ENCODE results near the gene C10orf71.

Gene C10orf71

DNA sequence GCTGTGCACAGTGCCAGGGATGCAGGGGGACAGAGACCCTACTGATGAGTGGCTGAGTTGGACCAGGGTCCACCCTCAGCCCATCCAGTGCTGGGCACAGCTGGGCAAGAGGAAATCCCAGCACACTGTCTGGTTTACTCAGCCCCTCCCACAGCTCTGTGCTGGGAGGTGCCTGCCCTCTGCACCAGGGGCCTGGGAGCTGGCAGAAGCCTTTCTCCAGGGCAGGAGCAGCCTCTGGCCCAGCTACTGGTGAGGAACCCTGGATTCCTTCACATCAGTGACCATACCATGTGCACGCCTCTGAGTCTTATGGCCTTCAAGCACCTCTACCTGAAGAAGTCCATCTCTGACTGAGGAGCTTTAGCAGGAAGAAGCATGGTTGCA, 25.9 kb upstream of the C10orf71 start:
- no peak overlapping the region for H3K4me3 ChIP-seq (ENCODE audit: low read depth, low read length)
- DNase-seq (ENCODE audit: low read depth): no peak

DNA sequence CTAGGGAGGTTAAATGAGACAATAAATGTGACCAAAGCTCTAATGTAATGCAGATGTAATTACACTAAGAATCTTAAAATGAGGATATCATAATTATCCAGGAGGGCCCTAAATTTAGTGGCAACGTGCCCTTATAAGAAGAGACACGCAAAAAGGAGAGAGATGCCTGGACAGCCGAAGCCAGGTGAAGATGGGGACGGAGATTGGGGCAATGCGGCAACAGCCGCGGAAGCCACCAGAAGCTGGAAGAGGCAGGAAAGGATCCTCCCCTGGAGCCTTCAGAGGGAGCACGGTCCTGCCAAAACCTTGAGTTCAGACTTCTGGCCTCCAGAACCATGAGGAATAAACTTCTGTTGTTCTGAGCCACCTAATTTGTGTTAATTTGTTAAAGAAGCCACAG, 25.3 kb upstream of the C10orf71 start:
- DNase-seq (ENCODE audit: low read depth): no peak

DNA sequence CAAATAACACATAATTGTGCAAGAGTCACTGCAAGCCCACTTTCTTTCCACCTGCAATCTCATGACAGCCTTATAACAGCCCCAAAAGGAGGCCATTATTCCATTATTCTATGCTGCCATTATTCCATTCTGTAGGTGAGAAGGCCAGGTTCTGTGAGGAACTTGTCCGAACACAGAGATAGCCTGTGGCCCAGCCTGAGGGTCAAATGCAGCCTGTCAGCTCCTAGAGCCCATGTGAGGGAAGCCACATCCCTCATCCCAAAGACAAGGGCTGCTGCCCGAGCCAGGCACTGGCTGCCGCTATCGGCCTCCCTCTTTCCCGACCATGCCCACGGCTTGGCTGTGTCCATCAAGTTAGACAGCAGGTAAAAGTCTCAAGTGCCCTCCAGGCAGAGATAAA, 24.1 kb upstream of the C10orf71 start:
- no peak for DNase-seq (ENCODE audit: low read depth)

More for the DNA sequence above, 25.3 kb upstream of the C10orf71 start:
- H3K4me3 ChIP-seq (ENCODE audit: low read depth, low read length): no peak overlapping the region

DNA sequence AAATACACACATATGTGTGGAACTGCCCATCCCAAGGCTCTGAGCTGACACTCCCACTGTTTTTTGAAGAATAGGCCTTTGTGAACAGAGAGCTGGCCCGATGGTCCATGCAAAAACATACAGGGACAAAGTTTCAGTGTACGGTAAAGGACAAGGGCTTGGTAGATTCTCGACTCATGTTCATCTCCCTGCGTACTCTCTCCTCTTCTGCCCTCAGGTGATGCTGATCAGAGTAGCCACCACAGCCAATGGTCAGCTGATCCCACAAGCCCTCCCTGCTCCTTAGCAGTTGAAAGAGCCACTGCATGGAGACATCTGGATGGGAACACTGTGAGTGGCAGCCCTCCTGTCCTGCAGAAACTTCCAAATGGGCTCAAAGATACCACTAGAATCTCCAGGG, 23.1 kb upstream of the C10orf71 start:
- DNase-seq (ENCODE audit: low read depth): no peak
- H3K4me3 ChIP-seq (ENCODE audit: low read depth, low read length): no peak overlapping the region

More for the DNA sequence above, 24.1 kb upstream of the C10orf71 start:
- no peak overlapping the region for H3K4me3 ChIP-seq (ENCODE audit: low read depth, low read length)

DNA sequence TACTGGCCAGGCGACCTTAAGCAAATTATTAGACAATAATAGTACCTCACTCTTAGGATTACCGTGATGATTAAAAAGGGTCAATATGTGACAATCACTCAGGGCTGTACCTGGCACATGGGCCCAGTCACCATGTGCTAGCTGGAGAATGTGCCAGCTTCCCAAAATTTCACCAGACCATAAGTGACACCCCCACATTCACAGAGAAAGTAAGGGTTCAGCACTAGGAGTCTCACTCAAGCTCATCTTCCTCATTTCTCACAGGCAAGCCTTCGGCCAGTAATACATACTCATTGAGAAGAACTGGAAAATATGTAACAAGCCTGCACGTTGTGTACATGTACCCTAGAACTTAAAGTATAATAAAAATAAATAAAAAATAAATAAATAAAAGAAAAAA, 22.4 kb upstream of the C10orf71 start:
- DNase-seq (ENCODE audit: low read depth): no peak
- H3K4me3 ChIP-seq (ENCODE audit: low read depth, low read length): no peak overlapping the region

DNA sequence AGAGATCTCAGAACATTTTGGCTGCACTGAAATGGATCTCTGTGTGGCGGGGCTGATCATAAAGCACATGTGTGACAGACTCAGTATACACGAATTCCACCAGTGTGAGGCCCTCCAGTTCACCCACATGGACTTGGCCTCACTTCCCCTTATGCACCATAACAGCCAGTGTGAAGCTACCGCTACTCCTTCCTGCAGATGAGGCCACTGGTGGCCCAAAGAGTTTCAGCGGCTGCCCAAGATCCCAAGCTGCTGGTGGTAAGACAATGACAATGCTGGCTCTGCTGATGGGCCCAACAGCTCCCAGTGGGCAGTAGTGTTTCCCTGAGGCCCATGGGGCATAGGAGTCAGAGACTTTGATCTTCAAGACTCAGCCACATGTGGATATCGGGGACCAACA, 21.0 kb upstream of the C10orf71 start:
- H3K4me3 ChIP-seq (ENCODE audit: low read depth, low read length): no peak overlapping the region
- no peak for DNase-seq (ENCODE audit: low read depth)

DNA sequence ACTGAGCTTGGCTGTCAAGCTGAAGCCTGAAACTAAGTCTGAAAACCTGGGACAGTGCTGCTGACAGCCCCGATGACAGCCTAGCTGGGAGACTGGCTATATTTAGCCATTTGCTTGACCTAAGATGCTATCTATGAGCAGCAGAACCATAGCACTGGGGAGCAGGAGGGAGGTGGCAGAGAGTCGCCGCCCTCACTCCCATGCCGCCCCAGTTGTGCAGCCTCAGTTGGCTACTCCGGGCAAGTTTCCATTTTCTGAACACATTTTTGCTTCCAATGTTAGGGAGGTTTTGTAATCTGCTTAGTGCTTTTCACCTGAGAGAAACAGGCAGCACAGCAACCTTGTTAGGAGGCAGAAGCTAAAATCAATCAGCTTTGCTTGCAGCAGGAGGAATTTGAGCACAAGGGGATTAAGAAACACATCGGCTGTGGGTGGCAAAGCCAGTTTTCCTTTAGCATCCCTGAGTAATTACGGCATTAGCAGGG, 20.4 kb upstream of the C10orf71 start:
- no peak for DNase-seq (ENCODE audit: low read depth)
- H3K4me3 ChIP-seq (ENCODE audit: low read depth, low read length): no peak overlapping the region

DNA sequence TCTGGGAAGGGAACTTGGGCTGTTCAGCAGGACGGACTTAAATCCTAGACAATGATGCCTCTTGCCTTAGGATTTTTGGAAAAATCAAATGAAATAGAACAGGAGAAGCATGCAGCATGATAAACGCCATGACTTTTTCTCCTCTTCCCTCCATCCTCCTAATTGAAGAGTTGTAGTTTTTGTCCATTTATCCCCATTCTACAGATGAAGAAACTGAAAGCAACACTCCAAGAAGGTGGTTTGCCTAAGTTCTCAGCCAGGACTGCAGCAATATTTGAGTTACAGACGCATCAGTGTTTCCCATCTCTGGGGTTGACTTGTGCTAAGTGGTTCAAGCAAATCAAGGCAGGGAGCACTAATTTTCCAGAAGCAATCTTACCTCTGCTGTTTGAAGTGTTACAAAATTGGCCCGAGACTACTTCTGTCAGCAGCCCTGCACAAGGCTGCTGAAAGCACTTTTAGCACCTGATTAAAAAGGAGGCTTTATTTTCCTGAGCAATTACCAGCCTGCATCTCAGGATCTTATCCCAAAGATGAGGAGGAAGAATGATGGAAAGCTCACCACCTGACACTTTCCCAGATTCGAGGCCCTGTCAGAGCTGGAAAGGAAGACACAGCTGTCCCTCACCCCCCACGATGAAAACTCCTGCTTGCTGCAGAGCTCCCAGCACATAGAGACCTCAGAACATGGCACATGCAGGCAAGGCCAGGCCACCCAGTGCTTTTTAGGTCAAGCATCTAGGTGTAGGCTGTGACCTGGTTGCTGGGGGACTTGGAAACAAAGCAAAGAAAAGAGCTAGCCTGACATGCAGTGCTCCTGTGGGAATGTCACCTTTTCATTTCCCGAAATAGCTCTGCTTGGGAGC, 19.7 kb upstream of the C10orf71 start:
- no peak overlapping the region for H3K4me3 ChIP-seq (ENCODE audit: low read depth, low read length)
- DNase-seq (ENCODE audit: low read depth): no peak

DNA sequence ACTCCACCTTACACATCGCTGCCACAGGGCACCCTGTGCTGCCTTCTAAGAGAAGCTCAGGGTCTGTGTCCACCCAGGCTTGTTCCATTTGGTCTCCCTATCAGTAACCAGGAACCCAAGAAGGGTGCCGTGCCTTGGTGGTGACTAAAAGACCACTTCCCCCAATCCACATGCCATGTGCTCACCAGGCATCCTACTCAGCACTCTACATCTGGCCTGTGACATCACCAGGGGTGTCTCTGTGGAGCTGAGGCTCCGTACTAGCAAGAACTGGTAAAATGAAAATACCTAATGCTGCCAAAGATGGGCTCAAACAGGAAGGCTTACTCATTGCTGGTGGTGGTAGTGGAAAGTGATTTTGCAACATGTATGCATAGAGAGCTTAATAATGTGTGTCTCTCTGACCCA, 19.0 kb upstream of the C10orf71 start:
- no peak for DNase-seq (ENCODE audit: low read depth)
- no peak overlapping the region for H3K4me3 ChIP-seq (ENCODE audit: low read depth, low read length)

DNA sequence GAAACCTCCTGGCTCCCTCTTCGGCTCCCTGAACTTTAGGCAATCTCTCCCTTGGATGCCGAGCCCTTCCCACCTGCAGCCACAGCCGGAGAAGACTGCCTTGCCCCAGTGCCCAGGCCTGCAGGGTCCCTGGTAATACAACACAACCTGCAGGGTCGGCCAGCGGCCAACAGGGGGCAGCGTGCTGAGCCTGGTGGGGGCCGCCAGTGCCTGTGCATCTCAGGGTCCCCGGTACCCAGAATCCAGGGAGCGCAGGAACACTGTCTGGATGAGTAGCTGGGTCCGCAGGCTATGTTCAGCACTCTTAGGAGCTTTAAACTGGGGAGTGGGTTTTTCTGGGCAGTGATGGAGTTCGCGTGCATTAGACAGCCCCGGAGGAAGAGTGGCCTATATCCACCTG, 17.5 kb upstream of the C10orf71 start:
- DNase-seq (ENCODE audit: low read depth): no peak
- H3K4me3 ChIP-seq (ENCODE audit: low read depth, low read length): no peak overlapping the region

DNA sequence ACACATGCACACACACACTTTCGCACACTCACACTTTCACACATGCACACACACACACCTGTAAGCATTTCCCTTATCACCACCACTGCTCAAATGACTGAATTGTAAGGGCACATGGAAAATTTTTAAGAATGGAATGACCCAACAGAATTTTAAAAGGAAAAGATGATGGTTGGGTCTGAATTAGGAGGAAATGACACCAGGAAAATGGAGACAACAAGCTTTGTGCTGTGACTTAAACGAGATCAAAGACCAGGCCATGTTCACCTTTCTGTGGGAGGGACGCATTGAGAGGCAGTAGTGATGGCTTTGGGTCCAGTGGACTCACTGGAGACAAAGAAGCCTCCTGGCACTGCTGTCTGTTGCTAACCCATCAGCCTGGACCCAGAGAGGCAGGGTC, 16.7 kb upstream of the C10orf71 start:
- no peak for DNase-seq (ENCODE audit: low read depth)
- H3K4me3 ChIP-seq (ENCODE audit: low read depth, low read length): no peak overlapping the region

DNA sequence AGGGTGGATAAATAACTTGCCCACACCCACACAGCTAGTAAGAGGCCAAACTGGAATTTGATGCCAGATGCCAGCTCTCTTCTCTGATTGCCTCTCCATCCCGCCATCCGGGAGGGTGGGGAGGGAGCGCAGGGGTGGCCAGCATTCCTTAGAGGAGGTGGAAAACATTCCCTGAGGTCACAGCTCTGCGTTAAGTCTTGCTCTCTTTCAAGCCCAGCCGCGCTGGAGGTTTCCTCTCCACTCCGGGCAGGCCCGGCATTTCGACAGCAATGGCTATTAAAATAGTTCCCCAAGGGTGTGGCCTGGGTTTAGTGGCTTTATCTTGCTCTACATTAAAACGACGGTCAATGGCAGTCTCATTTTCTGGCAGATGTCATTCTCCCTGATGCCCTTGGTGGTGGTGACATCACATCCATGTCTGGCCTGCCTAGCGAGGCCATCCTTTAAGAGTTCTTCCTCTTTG, 16.1 kb upstream of the C10orf71 start:
- no peak overlapping the region for H3K4me3 ChIP-seq (ENCODE audit: low read depth, low read length)
- no peak for DNase-seq (ENCODE audit: low read depth)

DNA sequence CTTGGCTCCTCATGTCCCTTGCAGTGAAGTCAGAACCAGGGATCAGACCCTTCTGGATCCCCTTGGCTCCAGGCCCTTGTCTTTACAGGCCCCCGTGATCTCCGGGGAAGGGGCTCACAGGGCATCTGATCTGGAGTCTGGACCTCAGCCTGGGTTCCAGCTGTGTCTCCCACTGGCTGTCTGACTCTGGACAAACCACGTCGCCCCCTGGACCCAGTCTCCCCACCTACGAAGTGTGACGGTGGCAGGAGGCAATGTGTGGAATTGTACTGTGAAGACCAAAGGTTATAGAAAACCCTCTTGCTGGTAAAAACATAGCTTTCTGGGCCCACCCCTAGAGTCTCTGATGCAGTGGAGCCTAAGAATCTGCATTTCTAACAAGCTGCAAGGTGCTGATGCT, 15.5 kb upstream of the C10orf71 start:
- no peak overlapping the region for H3K4me3 ChIP-seq (ENCODE audit: low read depth, low read length)
- DNase-seq (ENCODE audit: low read depth): no peak

DNA sequence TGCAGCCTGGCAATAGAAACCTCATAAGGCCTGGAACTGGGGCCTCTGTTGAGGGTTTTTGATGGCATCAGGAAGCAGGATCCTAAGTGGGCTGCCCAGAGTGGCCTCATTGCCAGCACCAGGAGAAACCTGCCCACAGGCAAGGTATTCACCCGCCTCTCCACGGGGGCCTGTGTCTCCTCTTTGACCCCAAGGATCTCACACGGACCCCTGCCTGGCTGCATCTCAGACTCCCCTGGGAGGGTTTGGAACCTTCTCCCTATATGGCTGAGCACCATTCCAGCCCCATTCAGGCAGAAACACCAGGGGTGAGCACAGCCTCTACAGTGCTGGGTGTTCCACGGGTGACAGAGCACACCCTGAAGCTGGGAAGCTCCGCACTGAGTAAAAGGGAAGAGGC, 14.6 kb upstream of the C10orf71 start:
- H3K4me3 ChIP-seq (ENCODE audit: low read depth, low read length): no peak overlapping the region
- no peak for DNase-seq (ENCODE audit: low read depth)

DNA sequence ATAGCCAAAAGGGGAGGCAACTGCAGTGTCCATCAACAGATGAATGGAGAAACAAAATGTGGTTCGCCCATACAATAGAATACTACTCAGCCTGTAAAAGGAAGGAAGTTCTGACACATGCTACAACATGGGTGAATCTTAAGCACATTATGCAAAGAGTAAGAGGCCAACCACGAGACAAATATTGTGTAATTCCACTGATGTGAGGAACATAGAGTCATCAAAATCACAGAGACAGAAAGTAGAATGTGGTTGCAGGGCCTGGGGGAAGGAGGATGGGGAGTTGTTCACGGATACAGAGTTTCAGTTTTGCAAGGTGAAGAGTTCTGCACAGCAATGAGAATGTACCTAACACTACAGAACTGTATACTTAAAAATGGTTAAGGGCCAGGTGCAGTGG, 13.7 kb upstream of the C10orf71 start:
- no peak overlapping the region for H3K4me3 ChIP-seq (ENCODE audit: low read depth, low read length)
- no peak for DNase-seq (ENCODE audit: low read depth)

DNA sequence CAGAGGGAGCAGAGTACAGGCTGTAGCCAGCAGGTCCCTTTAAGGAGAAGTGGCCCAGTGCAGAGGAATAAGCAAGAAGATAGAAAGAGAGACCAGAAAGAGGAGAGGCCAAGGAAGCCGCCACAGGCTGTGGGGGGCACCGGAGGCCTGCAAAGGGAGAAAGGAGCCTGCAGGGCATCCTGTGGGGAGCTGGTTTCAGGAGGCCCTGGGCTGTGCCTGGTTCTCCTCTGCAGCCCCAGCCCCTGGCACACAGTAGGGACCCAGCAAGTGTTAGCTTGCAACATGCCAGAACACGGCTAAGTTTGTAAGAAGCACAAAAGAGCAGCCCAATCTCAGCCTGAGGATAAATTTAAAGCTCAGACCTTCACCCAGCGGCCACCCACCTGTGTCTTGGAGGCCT, 12.3 kb upstream of the C10orf71 start:
- DNase-seq (ENCODE audit: low read depth): no peak

DNA sequence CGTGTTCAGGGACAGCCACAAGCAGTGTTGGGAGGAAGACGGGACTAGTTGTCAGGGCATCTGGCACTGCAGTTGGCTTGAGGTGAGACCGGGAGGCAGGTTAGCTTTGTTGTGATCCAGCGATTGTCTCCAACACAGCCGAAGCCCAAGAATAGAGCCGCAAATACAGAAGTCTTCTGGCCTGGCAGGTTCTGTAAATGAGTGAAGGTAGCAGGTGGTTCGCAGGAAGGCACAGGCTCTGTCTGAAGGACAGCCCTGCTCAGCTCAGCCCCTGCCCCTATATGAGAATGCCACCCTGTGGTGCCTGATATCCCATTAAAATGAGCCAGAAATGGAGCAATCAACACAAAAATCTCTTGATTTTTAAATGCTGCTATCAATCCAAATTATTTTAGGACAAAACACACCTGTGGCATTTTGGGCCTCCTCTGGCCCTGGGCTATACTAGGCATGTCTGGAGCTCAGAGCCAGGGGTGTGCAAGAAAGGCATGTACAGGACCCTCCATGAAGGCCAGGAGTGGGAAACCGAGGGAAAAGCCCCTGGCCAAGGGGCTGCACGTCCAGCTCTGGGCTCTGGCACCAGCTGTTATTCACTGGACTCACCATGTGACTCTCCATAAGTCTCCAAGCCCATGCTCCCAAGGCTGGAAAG, 11.2 kb upstream of the C10orf71 start:
- no peak overlapping the region for H3K4me3 ChIP-seq (ENCODE audit: low read depth, low read length)
- DNase-seq (ENCODE audit: low read depth): no peak

More for the DNA sequence above, 12.3 kb upstream of the C10orf71 start:
- no peak overlapping the region for H3K4me3 ChIP-seq (ENCODE audit: low read depth, low read length)

DNA sequence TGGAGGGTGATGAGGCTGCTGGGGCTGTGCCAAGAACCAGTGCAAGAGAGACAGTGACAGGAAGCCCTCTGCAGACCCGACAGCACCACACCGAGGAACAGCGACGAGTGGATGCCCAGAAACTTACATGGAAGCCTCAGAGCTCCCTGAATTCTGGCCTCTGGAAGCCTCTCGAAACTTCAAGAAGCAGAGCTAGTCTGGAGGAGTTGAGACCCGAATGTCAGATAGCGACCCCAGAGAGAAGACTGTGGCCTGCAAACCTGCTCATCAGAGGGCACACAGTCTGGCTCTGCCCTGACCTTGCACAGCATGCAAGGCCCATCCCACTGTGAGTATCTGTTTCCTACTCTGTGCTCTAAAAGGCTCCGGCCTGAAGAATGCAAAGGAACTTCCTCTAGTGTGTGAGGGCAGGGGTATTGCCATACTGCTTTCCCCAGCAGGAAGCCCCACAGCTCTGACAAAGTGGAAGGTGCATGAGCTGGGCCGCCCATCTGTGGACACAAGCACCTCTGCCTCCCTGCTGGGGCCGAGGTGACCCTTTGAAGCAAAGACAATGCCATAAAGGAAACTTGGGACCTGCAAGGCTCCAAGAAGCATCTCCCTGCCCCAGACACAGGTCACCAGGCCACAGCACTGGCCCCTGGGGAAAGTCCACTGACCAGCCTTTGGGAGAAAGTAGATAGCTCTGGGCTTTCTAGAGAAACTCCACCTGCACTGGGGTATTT, 10.5 kb upstream of the C10orf71 start:
- H3K4me3 ChIP-seq (ENCODE audit: low read depth, low read length): no peak overlapping the region
- DNase-seq (ENCODE audit: low read depth): no peak

DNA sequence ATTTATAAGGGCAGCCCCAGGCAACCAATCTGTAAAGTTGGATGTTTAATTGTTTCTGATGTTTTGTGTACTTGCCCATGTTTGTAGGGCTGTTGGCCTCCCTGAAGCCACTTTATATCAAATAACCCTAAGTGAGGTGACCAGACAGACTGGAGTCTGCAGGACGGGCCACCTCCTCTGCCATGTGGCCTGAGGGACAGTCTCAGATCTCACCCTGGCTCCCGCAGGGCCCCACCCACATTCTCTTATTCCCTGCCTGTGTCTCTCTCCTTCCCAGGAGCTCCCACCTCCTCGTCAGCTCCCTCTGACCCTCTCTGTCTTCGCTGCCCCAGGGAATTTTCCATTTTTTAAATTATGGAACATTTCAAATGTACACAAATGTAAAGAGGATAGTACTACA, 9.5 kb upstream of the C10orf71 start:
- DNase-seq (ENCODE audit: low read depth): no peak
- H3K4me3 ChIP-seq (ENCODE audit: low read depth, low read length): no peak overlapping the region

DNA sequence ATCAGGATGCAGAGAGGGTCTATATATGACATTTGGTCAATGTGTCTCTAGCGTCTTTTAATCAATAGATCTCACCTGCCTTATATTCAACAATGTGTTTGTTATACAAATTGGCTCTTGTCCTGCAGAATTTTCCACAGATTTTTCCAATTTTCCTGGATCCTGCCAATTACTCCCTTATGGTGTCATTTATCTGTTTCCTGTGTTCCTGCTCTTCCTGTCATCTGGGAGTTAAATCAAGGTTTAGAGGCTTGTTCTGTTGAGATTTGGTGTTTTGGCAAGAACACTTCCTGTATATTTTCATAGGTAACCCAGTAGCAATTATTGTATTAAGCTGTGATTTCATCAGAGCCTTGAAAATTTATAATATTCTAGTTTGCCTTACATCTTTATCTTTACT, 8.8 kb upstream of the C10orf71 start:
- DNase-seq (ENCODE audit: low read depth): no peak
- no peak overlapping the region for H3K4me3 ChIP-seq (ENCODE audit: low read depth, low read length)

Measured in skeletal muscle cell (primary cell).